SK-N-SH (cell line): ENCODE data around the gene GLS. TPM values are rescaled to one million over a fixed set of nuclear protein-coding genes. Genes with fewer than 3 reads are reported as not detected.

Source experiments
- CTCF ChIA-PET: fragments of 300-600, 350-600 bp; formaldehyde crosslinking; extraction: SDS; loops from one replicate; lab custom pipeline; 2021; lab: Yijun Ruan, JAX
- POLR2A ChIA-PET: fragments of 350-600 bp; sonication (Branson Sonifier 250); formaldehyde crosslinking; extraction: SDS; loops from one replicate; lab custom pipeline; 2020; ENCODE audit warnings: antibody characterized with exemption, inconsistent platforms; lab: Yijun Ruan, JAX
- DNase-seq: peaks from one replicate; pipeline ENCODE4 v3.0.0; 2012
- H2AFZ ChIP-seq: fragments of 200-600 bp; sonication (generic); 2 replicates; pipeline ENCODE4 v1.8.1; 2016; ENCODE audit warnings: antibody characterized with exemption, mild to moderate bottlenecking, low read depth
- H3F3A ChIP-seq: fragments of 200-600 bp; sonication (generic); replicated peaks from 2 replicates; pipeline ENCODE3; 2016; ENCODE audit warnings: antibody characterized with exemption, mild to moderate bottlenecking; ENCODE audit not compliant: insufficient read depth
- H3K27ac ChIP-seq, 2 experiments: fragments of 200-500 bp in 1 of 2; fragments of 200-600 bp in 1 of 2; sonication (Bioruptor generic) in 1 of 2; sonication (generic), shearing (Covaris generic) in 1 of 2; 2 replicates each; pipeline versions ENCODE4 v1.5.1 to v1.6.1; 2014 to 2016; ENCODE audit warnings: low read depth in 2 of 2, inconsistent platforms in 1 of 2, low read length in 1 of 2, mild to moderate bottlenecking in 1 of 2, mixed read lengths in 1 of 2
- H3K27me3 ChIP-seq: fragments of 200-600 bp; sonication (generic), shearing (Covaris generic); 2 replicates; pipeline ENCODE4 v1.6.1; 2016; ENCODE audit warnings: mixed run types; ENCODE audit not compliant: insufficient read depth
- H3K36me3 ChIP-seq, 2 experiments: fragments of 200-500 bp in 1 of 2; fragments of 200-600 bp in 1 of 2; sonication (Bioruptor generic) in 1 of 2; sonication (generic) in 1 of 2; replicated peaks in 1 of 2; 2 replicates each; pipeline versions ENCODE3 to v1.5.1; 2014 to 2016; ENCODE audit warnings: low read length in 1 of 2, mild to moderate bottlenecking in 1 of 2; ENCODE audit not compliant: insufficient read depth in 2 of 2, control insufficient read depth in 1 of 2
- H3K4me1 ChIP-seq, 2 experiments: fragments of 200-500 bp in 1 of 2; fragments of 200-600 bp in 1 of 2; sonication (Bioruptor generic) in 1 of 2; sonication (generic), shearing (Covaris generic) in 1 of 2; 2 replicates each; pipeline versions ENCODE4 v1.5.1 to v1.6.1; 2014 to 2016; ENCODE audit warnings: low read depth in 1 of 2, low read length in 1 of 2, mixed run types in 1 of 2; ENCODE audit not compliant: insufficient read depth in 2 of 2, control insufficient read depth in 1 of 2
- H3K4me2 ChIP-seq: fragments of 200-600 bp; sonication (generic), shearing (Covaris generic); 2 replicates; pipeline ENCODE4 v1.6.1; 2017; ENCODE audit warnings: mixed run types
- H3K4me3 ChIP-seq, 2 experiments: fragments of 200-500 bp in 1 of 2; fragments of 200-600 bp in 1 of 2; sonication (Bioruptor generic) in 1 of 2; sonication (generic), shearing (Covaris generic) in 1 of 2; 2 replicates each; pipeline versions ENCODE4 v1.5.1 to v1.8.1; 2014 to 2016; ENCODE audit warnings: low read depth in 2 of 2, inconsistent platforms in 1 of 2, low read length in 1 of 2, mild to moderate bottlenecking in 1 of 2, mixed read lengths in 1 of 2, moderate library complexity in 1 of 2
- H3K79me2 ChIP-seq: fragments of 200-600 bp; sonication (generic); 2 replicates; pipeline ENCODE4 v1.8.1; 2017; ENCODE audit warnings: mild to moderate bottlenecking; ENCODE audit not compliant: insufficient read depth
- H3K9ac ChIP-seq: fragments of 200-600 bp; sonication (generic); 2 replicates; pipeline ENCODE4 v1.6.1; 2017; ENCODE audit warnings: mixed run types
- H3K9me2 ChIP-seq: fragments of 200-600 bp; sonication (generic); 2 replicates; pipeline ENCODE4 v1.6.1; 2017; ENCODE audit warnings: mixed run types
- H3K9me3 ChIP-seq: fragments of 200-600 bp; sonication (generic); 2 replicates; pipeline ENCODE4 v1.6.1; 2017; ENCODE audit warnings: mixed run types, mild to moderate bottlenecking, moderate library complexity
- H4K20me1 ChIP-seq: fragments of 200-600 bp; sonication (generic); 2 replicates; pipeline ENCODE4 v1.6.1; 2017; ENCODE audit warnings: mild to moderate bottlenecking, mixed run types; ENCODE audit not compliant: insufficient read depth
- CTCF ChIP-seq: fragments of 200-600 bp; sonication (generic); IDR thresholded peaks from 2 replicates; pipeline ENCODE4 v1.6.1; 2017; ENCODE audit warnings: antibody characterized with exemption, mild to moderate bottlenecking, moderate library complexity
- EP300 ChIP-seq, 2 experiments: IDR thresholded peaks; 2 replicates each; pipeline versions ENCODE4 v1.4.0 to v1.6.1; 2012; ENCODE audit warnings: borderline replicate concordance in 1 of 2, low read depth in 1 of 2, low read length in 1 of 2
- FOSL2 ChIP-seq: IDR thresholded peaks from 2 replicates; pipeline ENCODE4 v1.4.0; 2012; ENCODE audit warnings: low read depth, mild to moderate bottlenecking, moderate library complexity, borderline replicate concordance
- IRF3 ChIP-seq: fragments of 150-350 bp; IDR thresholded peaks from 2 replicates; pipeline ENCODE4 v1.6.1; 2016; ENCODE audit warnings: mild to moderate bottlenecking, low read depth, low read length
- MAX ChIP-seq: IDR thresholded peaks from 2 replicates; pipeline ENCODE4 v1.4.0; 2012; ENCODE audit warnings: low read depth
- NRF1 ChIP-seq: IDR thresholded peaks from 2 replicates; pipeline ENCODE4 v1.6.1; 2012; ENCODE audit warnings: low read depth, mild to moderate bottlenecking, low read length
- RCOR1 ChIP-seq: fragments of 150-350 bp; IDR thresholded peaks from 2 replicates; pipeline ENCODE4 v1.6.1; 2017; ENCODE audit warnings: antibody characterized with exemption, low read length
- REST ChIP-seq: IDR thresholded peaks from 2 replicates; pipeline ENCODE4 v1.6.1; 2012; ENCODE audit warnings: mild to moderate bottlenecking, low read depth, low read length, moderate library complexity
- RFX5 ChIP-seq: IDR thresholded peaks from 2 replicates; pipeline ENCODE4 v1.6.1; 2012; ENCODE audit warnings: mild to moderate bottlenecking, improper control_type of control experiment, low read length
- RXRA ChIP-seq: IDR thresholded peaks from 2 replicates; pipeline ENCODE4 v1.4.0; 2012; ENCODE audit warnings: low read depth, mild to moderate bottlenecking, borderline replicate concordance
- TCF12 ChIP-seq: IDR thresholded peaks from 2 replicates; pipeline ENCODE4 v1.4.0; 2012
- USF2 ChIP-seq: fragments of 150-350 bp; IDR thresholded peaks from 2 replicates; pipeline ENCODE4 v1.6.1; 2017; ENCODE audit warnings: antibody characterized with exemption, low read length, low read depth, borderline replicate concordance
- WGBS: methylation state at CpG from one replicate; pipeline ENCODE4 v1.1.6; 2017; ENCODE audit warnings: low lambda C conversion rate; 5-methylcytosine and 5-hydroxymethylcytosine counted together
- polyA plus RNA-seq, 3 experiments: library from polyadenylated mRNA; depleted of rRNA; stranded (reverse); fragments of >200 nt; gene quantifications; 2 replicates each; pipeline ENCODE4 v1.2.3, GENCODE V29; 2012

The GLS gene
- polyA plus RNA-seq, 1 of the 3 experiments (the other 2 are of a cell fraction) = 37.2 TPM

- no peak for TF ChIP-seq REST
- 0 out of 2 replicates have a peak, but pooled peaks have one; percentile 6 for TF ChIP-seq TCF12
- no peak for TF ChIP-seq CTCF
- TF ChIP-seq RFX5 = no peak
- TF ChIP-seq RCOR1 = no peak
- TF ChIP-seq RXRA = no peak
- no peak for TF ChIP-seq NRF1
- no peak for TF ChIP-seq USF2
- TF ChIP-seq MAX = no peak
These were observed 24.1 kb downstream of the GLS start (continued) for GRCh38 chr2:190904640-190905261.

- H3K4me2 ChIP-seq = no peak overlapping the region
- no peak for DNase-seq
- peaks cover 51% of the 10 kb centered on the region; the same call in 1 of the 2 replicates for H3K79me2 ChIP-seq
- H3K27ac ChIP-seq = peak overlapping the region; percentile 18 to 39; a peak in 2 of 4 replicates
- no peak for TF ChIP-seq IRF3
- no peak for TF ChIP-seq FOSL2
- TF ChIP-seq MAX = no peak
- no peak for TF ChIP-seq EP300 (IDR thresholded peaks at IDR 0.05; ENCODE audit: borderline replicate concordance in 1 of 2, low read depth in 1 of 2, low read length in 1 of 2)
- ChIA-PET CTCF (no interaction called here), POLR2A (no interaction called here)
- WGBS = 96% methylated on average over 5 of the region's 5 CpGs
- H2AFZ ChIP-seq = no peak overlapping the region
- no peak overlapping the region for H3K9ac ChIP-seq
- H3K9me2 ChIP-seq = no peaks in the 10 kb centered on the region
- no peaks in the 10 kb centered on the region for H3K27me3 ChIP-seq
- peaks cover 64 to 81% of the 10 kb centered on the region in 2 experiments for H3K36me3 ChIP-seq
- no peak overlapping the region for H3K4me3 ChIP-seq
- peaks cover 65% of the 10 kb centered on the region for H3F3A ChIP-seq
- H4K20me1 ChIP-seq = no peaks in the 10 kb centered on the region
- peaks cover 9 to 28% of the 10 kb centered on the region in 2 experiments; a peak in 3 of 4 replicates for H3K4me1 ChIP-seq
- H3K9me3 ChIP-seq = no peaks in the 10 kb centered on the region
These were observed 27.9 kb downstream of the GLS start for GRCh38 chr2:190908532-190908931.
